Measurements from ENCODE around the gene DERL3.
"Not testable (repeated sequence)": the region's sequence is repeated elsewhere in the genome, so short reads cannot be mapped to it uniquely, and the experiment has no call there.

DERL3 gene

GRCh38 chr22:23838681-23839468 is at the start of gene DERL3:
Gene DERL3 (minus strand): TSS chr22:23839006. CDS start chr22:23838987, 19 bp downstream.
- peak; percentile 98 to 99 for DNase-seq

- DNase-seq, result no peak
Observed at GRCh38 chr22:23884140-23884539, 45.3 kb upstream of the DERL3 start.

DNA sequence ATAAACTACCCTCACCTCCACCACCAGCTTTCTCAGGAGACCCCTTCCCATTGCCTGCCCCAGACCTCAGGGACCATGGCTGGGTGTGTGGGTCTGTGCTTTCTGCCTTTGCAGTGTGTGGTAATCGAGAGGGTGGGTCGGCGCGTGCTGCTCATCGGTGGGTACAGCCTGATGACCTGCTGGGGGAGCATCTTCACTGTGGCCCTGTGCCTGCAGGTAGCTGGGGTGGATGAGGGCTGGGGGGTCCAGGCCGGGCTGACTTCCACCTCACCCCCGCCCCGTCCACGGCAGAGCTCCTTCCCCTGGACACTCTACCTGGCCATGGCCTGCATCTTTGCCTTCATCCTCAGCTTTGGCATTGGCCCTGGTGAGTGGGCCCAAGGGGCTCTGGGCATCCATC is 44.9 kb upstream of the DERL3 start:
- no peak for DNase-seq

DNA sequence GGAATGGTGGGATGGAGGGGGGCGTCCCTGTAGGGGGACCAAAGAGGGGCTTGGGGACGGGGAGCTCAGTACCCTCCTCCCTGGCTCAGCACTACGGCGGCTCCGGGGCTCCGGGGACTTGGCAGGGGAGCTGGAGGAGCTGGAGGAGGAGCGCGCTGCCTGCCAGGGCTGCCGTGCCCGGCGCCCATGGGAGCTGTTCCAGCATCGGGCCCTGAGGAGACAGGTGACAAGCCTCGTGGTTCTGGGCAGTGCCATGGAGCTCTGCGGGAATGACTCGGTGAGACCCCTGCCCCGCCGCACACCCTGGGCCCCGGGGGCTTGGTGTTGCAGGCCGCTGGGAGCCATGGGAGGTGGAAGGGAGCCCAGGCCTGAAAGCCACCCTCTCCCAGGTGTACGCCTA is 43.6 kb upstream of the DERL3 start:
- DNase-seq, result no peak

GRCh38 chr22:23878219-23878618 is 39.4 kb upstream of the DERL3 start:
- DNase-seq, result no peak

- no peak for DNase-seq
Observed at GRCh38 chr22:23877566-23877965, 38.8 kb upstream of the DERL3 start.

DNA sequence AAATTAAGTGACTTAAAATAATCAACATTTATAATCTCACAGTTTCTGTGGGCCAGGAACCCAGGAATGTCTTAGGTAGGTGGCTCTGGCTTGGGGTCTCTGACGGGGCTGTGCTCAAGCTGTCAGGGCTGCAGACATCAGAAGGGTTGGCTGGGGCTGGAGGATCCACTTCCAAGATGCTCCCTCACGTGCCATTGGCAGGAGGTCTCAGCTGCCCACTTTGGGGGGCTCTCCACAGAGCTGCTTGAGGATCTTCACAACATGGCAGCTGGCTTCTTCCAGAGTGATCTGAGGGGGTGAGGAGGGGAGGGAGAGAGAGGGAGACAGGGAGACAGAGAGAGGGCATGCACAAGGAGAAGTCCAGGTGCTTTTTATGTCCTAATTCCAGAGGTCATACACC is 37.0 kb upstream of the DERL3 start:
- DNase-seq, result no peak

GRCh38 chr22:23874871-23875270 is 36.1 kb upstream of the DERL3 start:
- no peak for DNase-seq

DNA sequence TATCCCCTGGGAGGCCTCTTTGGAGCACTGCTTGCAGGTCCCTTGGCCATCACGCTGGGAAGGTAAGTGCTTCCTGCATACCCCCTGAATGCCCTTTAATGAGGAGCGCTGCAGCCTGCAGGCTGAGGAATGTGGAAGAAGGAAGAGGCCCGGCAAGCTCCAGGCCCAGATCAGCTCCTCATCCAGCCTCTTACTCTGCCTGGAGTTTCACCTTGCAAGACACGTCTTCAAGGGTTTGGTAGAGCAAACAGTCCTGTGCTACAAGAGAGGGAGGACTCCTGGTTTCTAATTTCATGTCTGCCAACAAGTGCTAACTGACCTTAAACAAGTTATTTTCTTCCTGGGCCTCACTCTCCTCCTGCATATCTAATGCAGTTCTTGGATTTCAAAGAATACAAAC is 29.8 kb upstream of the DERL3 start:
- DNase-seq, result no peak

DNA sequence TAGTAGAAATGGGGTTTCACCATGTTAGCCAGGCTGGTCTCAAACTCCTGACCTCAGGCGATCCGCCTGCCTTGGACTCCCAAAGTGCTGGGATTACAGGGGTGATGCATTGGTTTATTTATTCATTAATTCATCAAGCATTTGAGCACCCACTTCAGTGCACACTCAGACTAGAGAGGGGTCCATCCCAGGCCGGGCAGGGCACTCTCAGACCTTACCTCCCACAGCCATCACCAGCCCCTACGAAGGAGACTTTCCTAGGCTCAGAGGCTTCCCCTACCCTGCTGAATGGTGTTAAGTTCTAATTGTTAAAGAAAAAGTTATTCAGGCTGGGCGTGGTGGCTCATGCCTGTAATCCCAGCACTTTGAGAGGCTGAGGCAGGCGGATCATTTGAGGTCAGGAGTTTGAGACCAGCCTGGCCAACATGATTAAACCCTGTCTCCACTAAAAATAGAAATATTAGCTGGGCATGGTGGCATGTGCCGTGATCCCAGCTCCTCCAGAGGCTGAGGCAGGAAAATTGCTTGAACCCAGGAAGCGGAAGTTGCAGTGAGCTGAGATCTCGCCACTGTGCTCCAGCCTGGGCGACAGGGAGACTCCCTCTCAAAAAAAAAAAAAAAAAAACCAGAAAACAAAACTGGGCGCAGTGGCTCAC is 25.8 kb upstream of the DERL3 start:
- DNase-seq, result not testable (repeated sequence)

DNA sequence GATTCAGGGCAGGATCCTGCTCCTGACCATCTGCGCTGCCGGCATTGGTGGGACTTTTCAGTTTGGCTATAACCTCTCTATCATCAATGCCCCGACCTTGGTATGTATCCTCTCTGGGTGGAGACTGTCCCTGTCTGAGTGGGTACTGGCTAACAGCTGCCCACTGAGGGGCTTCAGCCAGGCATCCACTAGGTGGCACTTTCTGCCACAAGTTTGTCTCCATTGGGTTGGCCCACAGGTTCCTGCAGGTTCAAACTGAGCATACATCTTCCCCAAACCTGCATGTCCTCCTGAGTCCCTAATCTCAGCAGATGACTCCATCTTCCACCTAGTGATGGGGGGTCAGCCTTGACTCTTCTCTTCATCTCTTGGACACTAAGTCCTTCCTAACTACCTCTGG is 23.3 kb upstream of the DERL3 start:
- peak; percentile 27 to 46 for DNase-seq

DNA sequence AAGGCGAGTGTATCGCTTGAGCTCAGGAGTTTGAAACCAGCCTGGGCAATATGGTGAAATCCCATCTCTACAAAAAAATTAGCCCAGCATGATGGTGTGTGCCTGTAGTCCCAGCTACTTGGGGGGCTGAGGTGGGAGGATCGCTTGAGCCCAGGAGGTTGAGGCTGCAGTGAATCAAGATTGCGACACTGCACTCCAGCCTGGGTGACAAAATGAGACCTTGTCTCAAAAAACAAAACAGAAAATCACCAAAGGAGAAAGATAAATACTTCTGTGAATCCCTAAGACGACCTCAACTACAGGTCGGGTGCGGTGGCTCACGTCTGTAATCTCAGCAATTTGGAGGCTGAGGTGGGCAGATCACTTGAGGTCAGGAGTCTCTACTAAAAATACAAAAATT is 21.4 kb upstream of the DERL3 start:
- not testable (repeated sequence) for DNase-seq

GRCh38 chr22:23859201-23859600 is 20.4 kb upstream of the DERL3 start:
- no peak for DNase-seq

DNA sequence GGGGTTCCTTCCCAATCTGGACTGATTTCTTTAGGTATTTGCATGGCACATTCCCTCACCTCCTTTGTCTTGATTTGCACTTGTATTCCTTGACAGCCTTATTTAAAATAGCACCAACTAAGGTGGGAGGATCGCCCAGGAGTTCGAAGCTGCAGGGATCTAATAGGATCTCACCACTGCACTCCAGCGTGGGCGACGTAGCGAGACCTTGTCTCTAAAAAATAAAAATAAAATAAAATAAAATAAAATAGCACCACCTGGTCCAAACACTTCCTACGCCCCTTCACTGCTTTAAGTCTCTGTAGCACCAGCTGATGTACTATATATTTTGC is 19.6 kb upstream of the DERL3 start:
- DNase-seq, result no peak

DNA sequence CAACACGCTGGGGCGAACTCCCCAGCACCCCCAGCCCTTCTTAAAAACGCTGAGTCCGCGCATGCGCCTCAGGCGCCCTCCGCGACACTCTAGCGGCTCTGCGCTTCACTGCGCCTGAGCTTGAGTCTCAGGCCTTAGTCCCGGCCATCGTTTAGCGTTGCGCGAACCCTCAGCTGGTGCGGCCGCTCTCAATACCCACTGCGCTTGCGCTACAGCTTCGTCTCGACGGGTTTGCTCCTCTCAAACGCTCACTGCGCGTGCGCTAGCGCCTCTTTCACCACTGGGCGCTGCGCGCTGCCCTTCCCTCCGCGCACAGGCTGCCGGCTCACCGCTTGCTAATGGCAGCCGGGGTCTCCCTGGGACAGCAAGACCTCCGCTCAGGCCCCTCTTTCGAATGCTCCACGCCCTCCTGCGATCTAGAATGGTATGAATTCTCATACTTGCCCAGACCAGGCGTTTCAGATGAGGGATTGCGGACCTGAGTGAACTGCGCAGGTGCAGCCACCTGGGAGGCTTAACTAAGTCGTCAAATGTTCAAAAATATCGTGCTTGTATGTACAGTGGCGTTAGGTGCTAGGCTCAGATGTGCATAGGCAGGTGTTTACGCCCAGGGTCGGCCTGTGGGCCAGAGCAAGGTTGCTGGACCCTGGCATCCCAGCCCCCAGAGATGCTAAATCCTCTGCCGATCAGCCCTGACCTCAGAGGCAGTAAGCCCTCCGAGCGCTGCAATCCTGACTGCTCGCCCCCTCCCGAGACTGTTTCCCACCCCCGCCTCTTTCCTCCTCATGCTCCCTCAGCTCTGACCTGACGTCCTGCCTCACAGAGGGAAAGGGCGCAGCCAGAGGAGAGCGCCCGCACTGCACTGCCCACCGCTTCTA is 19.0 kb upstream of the DERL3 start, which contains the start of gene SLC2A11:
Gene SLC2A11 (plus strand): TSS at position 270 of the 878 bp plus-strand sequence. CDS start 125 bp downstream, at position 395.
- peak; percentile 96 to 98 for DNase-seq

DNA sequence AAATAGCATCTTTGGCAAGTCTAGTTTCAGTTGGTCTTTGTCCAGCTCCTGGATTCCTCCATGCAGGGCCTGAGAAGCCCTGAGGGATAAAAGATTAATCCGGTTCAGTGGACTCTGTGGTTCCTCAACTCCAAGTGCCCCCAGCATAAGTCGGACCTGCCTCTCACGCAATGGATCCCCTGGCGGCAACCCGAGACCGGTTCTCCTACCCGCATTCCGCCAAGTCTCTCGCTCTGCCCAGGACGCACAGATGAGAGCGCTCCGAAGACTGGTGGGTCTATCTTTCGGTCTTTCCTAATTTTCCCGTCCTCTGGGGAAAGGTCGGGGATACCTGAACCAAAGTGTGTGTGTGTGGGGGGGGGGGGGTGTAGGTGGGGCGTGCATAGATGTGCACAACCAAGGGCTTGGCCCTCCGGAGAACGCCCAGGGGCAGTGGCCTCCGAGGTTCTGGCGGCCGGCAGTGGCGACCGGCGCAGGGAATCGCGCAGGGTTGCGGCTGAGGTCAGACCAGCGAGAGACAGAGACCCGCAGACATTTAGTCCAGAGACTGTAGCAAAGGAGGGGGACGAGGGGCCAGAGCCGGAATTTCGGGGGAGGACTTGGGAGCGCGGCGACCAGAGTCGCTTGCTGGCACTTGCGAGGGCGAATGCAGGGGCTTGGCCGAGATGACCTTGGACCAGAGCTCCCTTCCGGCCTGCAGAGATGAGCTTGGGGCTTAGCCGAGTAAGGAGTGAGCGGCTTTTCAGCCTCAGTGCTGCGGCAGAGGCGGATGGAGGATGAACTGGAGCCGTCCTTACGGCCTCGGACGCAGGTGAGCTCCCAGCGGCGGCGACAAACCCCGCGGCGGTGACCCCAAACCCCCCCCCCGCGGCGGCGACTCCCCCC is 18.2 kb upstream of the DERL3 start:
- DNase-seq, result peak; percentile 10 to 28

DNA sequence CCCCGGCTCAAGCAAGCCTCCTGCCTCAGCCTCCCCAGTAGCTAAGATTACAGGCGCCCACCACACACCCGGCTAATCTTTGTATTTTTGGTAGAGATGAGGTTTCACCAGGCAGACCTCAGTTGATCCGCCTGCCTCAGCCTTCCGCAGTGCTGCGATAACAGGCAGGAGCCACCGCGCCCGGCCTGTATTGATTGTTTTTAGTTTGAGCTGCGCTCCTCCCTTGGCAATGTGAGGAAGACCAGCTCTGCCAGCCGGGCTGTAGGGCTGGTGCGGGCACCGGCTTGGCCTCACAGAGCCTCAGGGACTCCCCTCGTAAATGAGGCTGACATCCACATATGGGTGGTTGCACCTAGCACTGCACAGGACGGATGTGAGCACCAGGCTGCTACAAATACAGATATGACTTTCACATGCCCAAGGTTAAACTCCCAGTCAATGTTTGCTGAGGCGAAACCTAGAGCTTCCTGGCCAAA is 11.4 kb upstream of the DERL3 start:
- no peak for DNase-seq

- DNase-seq, result peak; percentile 84
Observed at GRCh38 chr22:23849009-23850006, 10.5 kb upstream of the DERL3 start.

DNA sequence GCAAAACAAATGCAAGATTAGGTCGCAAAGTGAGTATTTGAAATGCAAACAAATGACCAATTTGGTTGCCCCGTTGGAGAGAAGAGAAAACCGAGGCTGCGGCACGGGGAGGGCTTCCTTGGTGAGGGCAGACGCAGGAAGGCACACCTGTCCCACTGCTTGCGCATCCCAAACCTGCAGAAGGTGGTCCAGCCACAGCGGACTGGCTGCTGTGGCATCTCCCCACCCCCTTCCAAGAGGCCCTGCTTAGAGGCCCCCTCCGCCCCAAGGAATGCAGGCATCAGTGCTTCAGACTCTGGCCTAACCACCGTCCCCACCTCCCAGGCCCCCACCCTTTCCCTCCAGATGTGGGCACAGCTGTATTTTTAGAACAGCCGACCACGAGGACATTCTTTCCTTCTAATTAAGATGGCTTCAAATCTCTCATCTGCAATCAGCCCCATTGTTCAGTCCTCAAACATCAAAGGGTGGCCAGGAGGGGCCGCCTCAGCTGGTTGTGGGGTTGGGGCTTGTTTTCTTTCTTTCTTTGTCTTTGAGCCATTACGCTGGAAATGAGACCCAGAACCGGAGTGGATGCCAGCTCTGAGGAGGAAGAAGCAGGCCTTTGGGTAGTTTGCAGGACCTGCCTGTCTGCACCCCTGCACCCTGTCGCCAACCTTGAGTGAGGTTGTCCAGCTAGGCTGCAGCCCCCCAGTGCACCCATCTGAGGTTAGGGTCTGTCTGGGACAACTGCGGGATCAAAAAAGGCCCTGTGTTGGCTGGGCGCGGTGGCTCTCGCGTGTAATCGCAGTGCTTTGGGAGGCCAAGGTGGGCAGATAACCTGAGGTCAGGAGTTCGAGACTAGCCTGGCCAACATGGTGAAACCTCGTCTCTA is 9.4 kb upstream of the DERL3 start:
- DNase-seq, result no peak

All from CD4-positive, alpha-beta T cell treated with Interleukin-4 for 1 hour (primary cell).